Measurements from ENCODE around the gene CCDC43. TPM values are rescaled to one million over a fixed set of nuclear protein-coding genes. Genes with fewer than 3 reads are reported as not detected.

The CCDC43 gene
- total and polyA plus RNA-seq, 4 donors = 4.5 to 8.6 (median 6.7) TPM

DNA sequence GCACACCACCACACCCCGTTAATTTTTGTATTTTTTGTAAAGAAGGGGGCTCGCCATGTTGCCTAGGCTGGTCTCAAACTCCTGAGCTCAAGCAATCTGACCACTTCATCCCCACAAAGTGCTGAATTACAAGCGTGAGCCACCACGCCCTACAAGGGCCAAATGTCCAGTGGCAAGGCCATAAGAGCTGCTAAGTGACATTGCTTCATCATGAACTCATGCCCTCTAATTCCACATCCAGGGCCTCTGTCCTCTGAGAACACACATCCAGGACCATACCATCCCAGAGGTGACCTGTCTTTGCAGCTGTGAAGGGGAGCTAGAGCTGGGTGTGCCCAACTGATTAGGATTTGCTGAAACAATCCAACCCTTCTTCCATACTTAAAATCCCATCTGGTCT lies 58.9 kb downstream of the CCDC43 start:
- Histone ChIP-seq H3K4me1 (ENCODE audit: control insufficient read depth in 4 of 4, insufficient read depth in 4 of 4, low read length in 3 of 4) (no peaks in the 10 kb centered on the region), H3K4me3 (ENCODE audit: low read depth in 1 of 3, low read length in 3 of 3) (no peak overlapping the region), H3K36me3 (ENCODE audit: control insufficient read depth in 4 of 4, insufficient read depth in 3 of 4, low read depth in 1 of 4, low read length in 3 of 4) (no peaks in the 10 kb centered on the region), H3K9ac (ENCODE audit: low read depth in 1 of 2, low read length in 2 of 2) (no peak overlapping the region), H3K27me3 (ENCODE audit: control insufficient read depth in 4 of 4, insufficient read depth in 4 of 4, low read length in 3 of 4) (no peaks in the 10 kb centered on the region), H3K9me3 (ENCODE audit: control insufficient read depth in 4 of 4, low read length in 3 of 4) (no peaks in the 10 kb centered on the region), H3K27ac (ENCODE audit: low read depth in 1 of 2, low read length in 2 of 2) (no peak overlapping the region)
- WGBS = 74% methylated on average over 4 of the region's 4 CpGs
- no peak for DNase-seq (ENCODE audit: low spot score)
- TF ChIP-seq, protein P1, sequence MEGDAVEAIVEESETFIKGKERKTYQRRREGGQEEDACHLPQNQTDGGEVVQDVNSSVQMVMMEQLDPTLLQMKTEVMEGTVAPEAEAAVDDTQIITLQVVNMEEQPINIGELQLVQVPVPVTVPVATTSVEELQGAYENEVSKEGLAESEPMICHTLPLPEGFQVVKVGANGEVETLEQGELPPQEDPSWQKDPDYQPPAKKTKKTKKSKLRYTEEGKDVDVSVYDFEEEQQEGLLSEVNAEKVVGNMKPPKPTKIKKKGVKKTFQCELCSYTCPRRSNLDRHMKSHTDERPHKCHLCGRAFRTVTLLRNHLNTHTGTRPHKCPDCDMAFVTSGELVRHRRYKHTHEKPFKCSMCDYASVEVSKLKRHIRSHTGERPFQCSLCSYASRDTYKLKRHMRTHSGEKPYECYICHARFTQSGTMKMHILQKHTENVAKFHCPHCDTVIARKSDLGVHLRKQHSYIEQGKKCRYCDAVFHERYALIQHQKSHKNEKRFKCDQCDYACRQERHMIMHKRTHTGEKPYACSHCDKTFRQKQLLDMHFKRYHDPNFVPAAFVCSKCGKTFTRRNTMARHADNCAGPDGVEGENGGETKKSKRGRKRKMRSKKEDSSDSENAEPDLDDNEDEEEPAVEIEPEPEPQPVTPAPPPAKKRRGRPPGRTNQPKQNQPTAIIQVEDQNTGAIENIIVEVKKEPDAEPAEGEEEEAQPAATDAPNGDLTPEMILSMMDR (IDR thresholded peaks at IDR 0.05; ENCODE audit: low read depth, low read length, missing input control) = no peak
- TF ChIP-seq, protein P2, sequence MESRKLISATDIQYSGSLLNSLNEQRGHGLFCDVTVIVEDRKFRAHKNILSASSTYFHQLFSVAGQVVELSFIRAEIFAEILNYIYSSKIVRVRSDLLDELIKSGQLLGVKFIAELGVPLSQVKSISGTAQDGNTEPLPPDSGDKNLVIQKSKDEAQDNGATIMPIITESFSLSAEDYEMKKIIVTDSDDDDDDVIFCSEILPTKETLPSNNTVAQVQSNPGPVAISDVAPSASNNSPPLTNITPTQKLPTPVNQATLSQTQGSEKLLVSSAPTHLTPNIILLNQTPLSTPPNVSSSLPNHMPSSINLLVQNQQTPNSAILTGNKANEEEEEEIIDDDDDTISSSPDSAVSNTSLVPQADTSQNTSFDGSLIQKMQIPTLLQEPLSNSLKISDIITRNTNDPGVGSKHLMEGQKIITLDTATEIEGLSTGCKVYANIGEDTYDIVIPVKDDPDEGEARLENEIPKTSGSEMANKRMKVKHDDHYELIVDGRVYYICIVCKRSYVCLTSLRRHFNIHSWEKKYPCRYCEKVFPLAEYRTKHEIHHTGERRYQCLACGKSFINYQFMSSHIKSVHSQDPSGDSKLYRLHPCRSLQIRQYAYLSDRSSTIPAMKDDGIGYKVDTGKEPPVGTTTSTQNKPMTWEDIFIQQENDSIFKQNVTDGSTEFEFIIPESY (IDR thresholded peaks at IDR 0.05) = no peak

DNA sequence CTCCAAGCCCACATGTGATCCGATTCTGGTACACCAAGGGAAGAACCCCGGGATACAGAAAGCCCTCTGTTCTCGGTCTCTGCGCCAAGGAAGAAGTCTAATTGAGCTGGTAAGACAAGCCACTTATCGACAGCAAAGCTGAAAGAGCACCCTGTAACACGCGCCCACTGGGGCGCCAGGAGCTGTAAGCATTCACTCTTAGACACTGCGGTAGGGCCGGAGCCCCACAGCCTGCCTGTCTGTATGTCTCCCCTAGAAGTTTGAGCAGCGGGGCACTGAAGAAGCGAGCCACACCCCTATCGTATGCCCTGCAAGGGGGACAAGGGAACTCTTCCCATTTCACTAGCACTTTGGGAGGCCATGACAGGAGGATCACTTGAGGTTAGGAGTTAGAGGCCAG lies 60.3 kb downstream of the CCDC43 start:
- H3K36me3 ChIP-seq (ENCODE audit: control insufficient read depth in 4 of 4, insufficient read depth in 3 of 4, low read depth in 1 of 4, low read length in 3 of 4) = no peaks in the 10 kb centered on the region
- WGBS = 92% methylated on average over 13 of the region's 13 CpGs
- no peak overlapping the region for H3K9ac ChIP-seq (ENCODE audit: low read depth in 1 of 2, low read length in 2 of 2)
- H3K9me3 ChIP-seq (ENCODE audit: control insufficient read depth in 4 of 4, low read length in 3 of 4) = no peaks in the 10 kb centered on the region
- TF ChIP-seq JUND (IDR thresholded peaks at IDR 0.05) = no peak
- no peak for TF ChIP-seq FOXA2 (IDR thresholded peaks at IDR 0.05)
- no peak for TF ChIP-seq FOXA1 (IDR thresholded peaks at IDR 0.05)
- TF ChIP-seq, protein P2 (IDR thresholded peaks at IDR 0.05) = no peak
- TF ChIP-seq TAF1 (conservative IDR thresholded peaks at IDR 0.05) = no peak
- TF ChIP-seq, protein P3, sequence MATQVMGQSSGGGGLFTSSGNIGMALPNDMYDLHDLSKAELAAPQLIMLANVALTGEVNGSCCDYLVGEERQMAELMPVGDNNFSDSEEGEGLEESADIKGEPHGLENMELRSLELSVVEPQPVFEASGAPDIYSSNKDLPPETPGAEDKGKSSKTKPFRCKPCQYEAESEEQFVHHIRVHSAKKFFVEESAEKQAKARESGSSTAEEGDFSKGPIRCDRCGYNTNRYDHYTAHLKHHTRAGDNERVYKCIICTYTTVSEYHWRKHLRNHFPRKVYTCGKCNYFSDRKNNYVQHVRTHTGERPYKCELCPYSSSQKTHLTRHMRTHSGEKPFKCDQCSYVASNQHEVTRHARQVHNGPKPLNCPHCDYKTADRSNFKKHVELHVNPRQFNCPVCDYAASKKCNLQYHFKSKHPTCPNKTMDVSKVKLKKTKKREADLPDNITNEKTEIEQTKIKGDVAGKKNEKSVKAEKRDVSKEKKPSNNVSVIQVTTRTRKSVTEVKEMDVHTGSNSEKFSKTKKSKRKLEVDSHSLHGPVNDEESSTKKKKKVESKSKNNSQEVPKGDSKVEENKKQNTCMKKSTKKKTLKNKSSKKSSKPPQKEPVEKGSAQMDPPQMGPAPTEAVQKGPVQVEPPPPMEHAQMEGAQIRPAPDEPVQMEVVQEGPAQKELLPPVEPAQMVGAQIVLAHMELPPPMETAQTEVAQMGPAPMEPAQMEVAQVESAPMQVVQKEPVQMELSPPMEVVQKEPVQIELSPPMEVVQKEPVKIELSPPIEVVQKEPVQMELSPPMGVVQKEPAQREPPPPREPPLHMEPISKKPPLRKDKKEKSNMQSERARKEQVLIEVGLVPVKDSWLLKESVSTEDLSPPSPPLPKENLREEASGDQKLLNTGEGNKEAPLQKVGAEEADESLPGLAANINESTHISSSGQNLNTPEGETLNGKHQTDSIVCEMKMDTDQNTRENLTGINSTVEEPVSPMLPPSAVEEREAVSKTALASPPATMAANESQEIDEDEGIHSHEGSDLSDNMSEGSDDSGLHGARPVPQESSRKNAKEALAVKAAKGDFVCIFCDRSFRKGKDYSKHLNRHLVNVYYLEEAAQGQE (IDR thresholded peaks at IDR 0.05) = no peak
- TF ChIP-seq RAD21 (IDR thresholded peaks at IDR 0.05) = no peak
- no peak for TF ChIP-seq YY1 (IDR thresholded peaks at IDR 0.05)
- no peak for TF ChIP-seq HNF4G (IDR thresholded peaks at IDR 0.05)
- TF ChIP-seq RXRA (IDR thresholded peaks at IDR 0.05) = no peak
- TF ChIP-seq EGR1 (IDR thresholded peaks at IDR 0.05; ENCODE audit: low read depth in 2 of 2) = no peak
- TF ChIP-seq SP1 (IDR thresholded peaks at IDR 0.05) = no peak
- TF ChIP-seq, protein P4, sequence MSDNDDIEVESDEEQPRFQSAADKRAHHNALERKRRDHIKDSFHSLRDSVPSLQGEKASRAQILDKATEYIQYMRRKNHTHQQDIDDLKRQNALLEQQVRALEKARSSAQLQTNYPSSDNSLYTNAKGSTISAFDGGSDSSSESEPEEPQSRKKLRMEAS (IDR thresholded peaks at IDR 0.05) = no peak
- TF ChIP-seq HNF4A (conservative IDR thresholded peaks at IDR 0.05) = no peak
- TF ChIP-seq, protein P5, sequence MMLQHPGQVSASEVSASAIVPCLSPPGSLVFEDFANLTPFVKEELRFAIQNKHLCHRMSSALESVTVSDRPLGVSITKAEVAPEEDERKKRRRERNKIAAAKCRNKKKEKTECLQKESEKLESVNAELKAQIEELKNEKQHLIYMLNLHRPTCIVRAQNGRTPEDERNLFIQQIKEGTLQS (IDR thresholded peaks at IDR 0.05) = no peak
- TF ChIP-seq GABPA (IDR thresholded peaks at IDR 0.05 in 1 of 2, conservative IDR thresholded peaks at IDR 0.05 in 1 of 2) = no peak
- no peaks in the 10 kb centered on the region for H3K27me3 ChIP-seq (ENCODE audit: control insufficient read depth in 4 of 4, insufficient read depth in 4 of 4, low read length in 3 of 4)
- no peaks in the 10 kb centered on the region for H3K4me1 ChIP-seq (ENCODE audit: control insufficient read depth in 4 of 4, insufficient read depth in 4 of 4, low read length in 3 of 4)
- H3K27ac ChIP-seq (ENCODE audit: low read depth in 1 of 2, low read length in 2 of 2) = no peak overlapping the region
- no peak overlapping the region for H3K4me3 ChIP-seq (ENCODE audit: low read depth in 1 of 3, low read length in 3 of 3)
- DNase-seq (ENCODE audit: low spot score) = no peak
